ENCODE results near the gene KCNJ2.

KCNJ2 gene

GRCh38 chr17:70153210-70153609, 16.1 kb upstream of the KCNJ2 start:
- Histone ChIP-seq H3K27me3 (ENCODE audit: control insufficient read depth, insufficient read depth, low read length) (no peaks in the 10 kb centered on the region), H3K79me2 (peaks cover 3% of the 10 kb centered on the region), H2AFZ (peak overlapping the region; percentile 3), H3K9ac (no peak overlapping the region), H3K36me3 (ENCODE audit: control insufficient read depth, insufficient read depth, low read length) (no peaks in the 10 kb centered on the region), H3K27ac (no peak overlapping the region), H3K4me1 (no peaks in the 10 kb centered on the region), H3K4me3 (ENCODE audit: low read depth, low read length) (no peak overlapping the region), H3K4me2 (ENCODE audit: low read length) (no peak overlapping the region), H3K9me3 (ENCODE audit: control insufficient read depth, low read length) (no peaks in the 10 kb centered on the region)
- no peak for TF ChIP-seq CTCF (IDR thresholded peaks at IDR 0.05)

- H3K79me2 ChIP-seq = no peaks in the 10 kb centered on the region
- TF ChIP-seq CTCF (IDR thresholded peaks at IDR 0.05) = no peak
- H3K9me3 ChIP-seq (ENCODE audit: control insufficient read depth, low read length) = no peaks in the 10 kb centered on the region
- no peaks in the 10 kb centered on the region for H3K27me3 ChIP-seq (ENCODE audit: control insufficient read depth, insufficient read depth, low read length)
- no peak overlapping the region for H3K27ac ChIP-seq
- H3K9ac ChIP-seq = no peak overlapping the region
- no peaks in the 10 kb centered on the region for H3K4me1 ChIP-seq
- H2AFZ ChIP-seq = peak overlapping the region; percentile 2
- no peak overlapping the region for H3K4me2 ChIP-seq (ENCODE audit: low read length)
- H3K4me3 ChIP-seq (ENCODE audit: low read depth, low read length) = no peak overlapping the region
- H3K36me3 ChIP-seq (ENCODE audit: control insufficient read depth, insufficient read depth, low read length) = no peaks in the 10 kb centered on the region
Observed at GRCh38 chr17:70157151-70157550, 12.2 kb upstream of the KCNJ2 start.

- no peak overlapping the region for H3K27ac ChIP-seq
- TF ChIP-seq CTCF (IDR thresholded peaks at IDR 0.05) = no peak
- no peaks in the 10 kb centered on the region for H3K36me3 ChIP-seq (ENCODE audit: control insufficient read depth, insufficient read depth, low read length)
Observed at GRCh38 chr17:70158180-70158579, 11.2 kb upstream of the KCNJ2 start.

GRCh38 chr17:70158591-70158990, 10.7 kb upstream of the KCNJ2 start:
- Histone ChIP-seq H3K4me1 (no peaks in the 10 kb centered on the region), H3K9ac (no peak overlapping the region), H3K9me3 (ENCODE audit: control insufficient read depth, low read length) (no peaks in the 10 kb centered on the region), H2AFZ (no peak overlapping the region), H3K27me3 (ENCODE audit: control insufficient read depth, insufficient read depth, low read length) (no peaks in the 10 kb centered on the region), H3K79me2 (no peaks in the 10 kb centered on the region), H3K4me2 (ENCODE audit: low read length) (no peak overlapping the region), H3K27ac (no peak overlapping the region), H3K36me3 (ENCODE audit: control insufficient read depth, insufficient read depth, low read length) (no peaks in the 10 kb centered on the region), H3K4me3 (ENCODE audit: low read depth, low read length) (no peak overlapping the region)
- TF ChIP-seq CTCF (IDR thresholded peaks at IDR 0.05) = no peak

More at GRCh38 chr17:70158180-70158579, 11.2 kb upstream of the KCNJ2 start:
- Histone ChIP-seq H3K27me3 (ENCODE audit: control insufficient read depth, insufficient read depth, low read length) (no peaks in the 10 kb centered on the region), H3K4me1 (no peaks in the 10 kb centered on the region), H3K9me3 (ENCODE audit: control insufficient read depth, low read length) (no peaks in the 10 kb centered on the region), H3K4me2 (ENCODE audit: low read length) (no peak overlapping the region), H3K4me3 (ENCODE audit: low read depth, low read length) (no peak overlapping the region), H2AFZ (no peak overlapping the region), H3K9ac (no peak overlapping the region), H3K79me2 (no peaks in the 10 kb centered on the region)

- peaks cover 5% of the 10 kb centered on the region for H3K4me1 ChIP-seq
- no peaks in the 10 kb centered on the region for H3K36me3 ChIP-seq (ENCODE audit: control insufficient read depth, insufficient read depth, low read length)
- no peak overlapping the region for H3K4me2 ChIP-seq (ENCODE audit: low read length)
- H3K79me2 ChIP-seq = peaks cover 4% of the 10 kb centered on the region
- no peak overlapping the region for H3K27ac ChIP-seq
- no peak overlapping the region for H3K9ac ChIP-seq
- H2AFZ ChIP-seq = no peak overlapping the region
- H3K4me3 ChIP-seq (ENCODE audit: low read depth, low read length) = no peak overlapping the region
- TF ChIP-seq CTCF (IDR thresholded peaks at IDR 0.05) = no peak
- no peaks in the 10 kb centered on the region for H3K9me3 ChIP-seq (ENCODE audit: control insufficient read depth, low read length)
- no peaks in the 10 kb centered on the region for H3K27me3 ChIP-seq (ENCODE audit: control insufficient read depth, insufficient read depth, low read length)
Observed at GRCh38 chr17:70159980-70160379, 9.4 kb upstream of the KCNJ2 start.
